ENCODE measurements around the gene ESR2. TPM values are rescaled to one million over a fixed set of nuclear protein-coding genes. Genes with fewer than 3 reads are reported as not detected.

The ESR2 gene
- total and polyA plus RNA-seq, 2 donors (not counting 3 experiments of a cell fraction or from before 2014, with no cell fraction given), result 0.10 to 0.58 TPM

- Histone ChIP-seq H3K79me2 (ENCODE audit: control insufficient read depth, insufficient read depth, low read length) (no peaks in the 10 kb centered on the region), H3K9me3 (replicated peaks; ENCODE audit: control insufficient read depth, insufficient read depth, low read length) (no peaks in the 10 kb centered on the region), H3K4me1 (ENCODE audit: control insufficient read depth, extremely low read depth, insufficient read depth, low read length) (no peaks in the 10 kb centered on the region), H2AFZ (ENCODE audit: low read depth, low read length) (no peak overlapping the region), H3K27me3 (ENCODE audit: control insufficient read depth in 2 of 2, insufficient read depth in 2 of 2, low read length in 2 of 2) (no peaks in the 10 kb centered on the region), H4K20me1 (replicated peaks; ENCODE audit: control insufficient read depth, extremely low read depth, insufficient read depth, low read length) (no peaks in the 10 kb centered on the region), H3K4me2 (ENCODE audit: insufficient read depth, low read length) (no peak overlapping the region), H3K9ac (replicated peaks; ENCODE audit: extremely low read depth, insufficient read depth, low read length) (no peak overlapping the region), H3K36me3 (ENCODE audit: control insufficient read depth in 2 of 2, extremely low read depth in 1 of 2, insufficient read depth in 2 of 2, low read length in 2 of 2) (no peaks in the 10 kb centered on the region), H3K9me1 (replicated peaks; ENCODE audit: control insufficient read depth, extremely low read depth, insufficient read depth, low read length) (no peaks in the 10 kb centered on the region), H3K27ac (ENCODE audit: insufficient read depth, low read depth, low read length) (no peak overlapping the region), H3K4me3 (replicated peaks in 1 of 3; ENCODE audit: insufficient read depth in 1 of 3, low read depth in 1 of 3, low read length in 3 of 3) (no peak overlapping the region)
- CTCF ChIA-PET, result no interaction called here
- POLR2A ChIA-PET, result interaction anchor here (0.6 kb wide), 1 partner anchor 142 kb away, joined by 4 read pairs; no protein-coding TSS in a partner anchor
- no peak for DNase-seq (ENCODE audit: low read depth, low spot score)
- BruUV-seq (replicated peaks), result no TSS peak
- dilution Hi-C loops (cut with MboI; ENCODE audit: extremely low pct_ligation_motif_present, low sequenced_read_pairs), result no loop called here
- TF ChIP-seq GATA2 (IDR thresholded peaks at IDR 0.05; ENCODE audit: insufficient read depth, insufficient read length, low read depth, low read length), result no peak
- TF ChIP-seq POLR2A (IDR thresholded peaks at IDR 0.05; ENCODE audit: low read depth, low read length), result no peak
- TF ChIP-seq EZH2 (IDR thresholded peaks at IDR 0.05; ENCODE audit: borderline replicate concordance, low read depth, low read length, severe bottlenecking), result no peak
- no peak for TF ChIP-seq JUN (IDR thresholded peaks at IDR 0.05; ENCODE audit: borderline replicate concordance, insufficient read depth, insufficient read length, low read depth)
- TF ChIP-seq, protein P1, sequence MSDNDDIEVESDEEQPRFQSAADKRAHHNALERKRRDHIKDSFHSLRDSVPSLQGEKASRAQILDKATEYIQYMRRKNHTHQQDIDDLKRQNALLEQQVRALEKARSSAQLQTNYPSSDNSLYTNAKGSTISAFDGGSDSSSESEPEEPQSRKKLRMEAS (IDR thresholded peaks at IDR 0.05; ENCODE audit: insufficient read depth, insufficient read length), result no peak
- no peak for TF ChIP-seq CTCF (IDR thresholded peaks at IDR 0.05; ENCODE audit: extremely low read depth in 1 of 2, insufficient read depth in 1 of 2, low read depth in 1 of 2, low read length in 2 of 2)
- TF ChIP-seq FOS (IDR thresholded peaks at IDR 0.05; ENCODE audit: borderline replicate concordance, insufficient read depth, low read length), result no peak
- TF ChIP-seq POLR2AphosphoS5 (IDR thresholded peaks at IDR 0.05; ENCODE audit: insufficient read depth, low read depth, low read length), result no peak
- no peak for TF ChIP-seq MYC (IDR thresholded peaks at IDR 0.05; ENCODE audit: low read depth, low read length)
- no peak for FAIRE-seq
- intact Hi-C loops (cut with micrococcal nuclease), result no loop called here
Observed at GRCh38 chr14:64246688-64247087, 47.5 kb downstream of the ESR2 start.
